HG02642 (cell line): Measurements from ENCODE around the gene LRIF1.
"Not testable (repeated sequence)": the region's sequence is repeated elsewhere in the genome, so short reads cannot be mapped to it uniquely, and the experiment has no call there.

Experiments used
- ATAC-seq: cut with Tn5 transposase; IDR thresholded peaks from one replicate; pipeline ENCODE4 v1.9.1; 2021; ENCODE audit warnings: mild to moderate bottlenecking; ENCODE audit not compliant: unreplicated experiment, poor library complexity

The LRIF1 gene

DNA sequence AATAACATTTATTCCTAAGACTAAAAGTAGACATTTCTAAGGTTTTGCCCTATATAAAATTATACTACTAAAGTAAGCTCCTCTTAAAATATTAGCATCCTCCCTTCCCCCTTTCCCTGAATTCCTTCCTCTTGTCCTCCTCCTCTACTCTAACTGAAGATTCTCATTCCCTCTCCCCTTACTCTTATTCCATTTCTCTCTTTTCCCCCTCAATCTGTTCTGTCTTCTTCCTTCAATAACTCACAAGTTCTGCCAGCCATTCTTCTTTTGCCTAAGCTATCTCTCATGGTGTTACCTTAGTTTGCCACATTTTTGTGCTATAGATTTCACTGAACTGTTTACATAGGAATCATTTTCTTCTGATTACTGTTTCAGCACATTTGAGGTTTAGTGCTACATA lies 10.7 kb downstream of the LRIF1 start:
- ATAC-seq: no peak

DNA sequence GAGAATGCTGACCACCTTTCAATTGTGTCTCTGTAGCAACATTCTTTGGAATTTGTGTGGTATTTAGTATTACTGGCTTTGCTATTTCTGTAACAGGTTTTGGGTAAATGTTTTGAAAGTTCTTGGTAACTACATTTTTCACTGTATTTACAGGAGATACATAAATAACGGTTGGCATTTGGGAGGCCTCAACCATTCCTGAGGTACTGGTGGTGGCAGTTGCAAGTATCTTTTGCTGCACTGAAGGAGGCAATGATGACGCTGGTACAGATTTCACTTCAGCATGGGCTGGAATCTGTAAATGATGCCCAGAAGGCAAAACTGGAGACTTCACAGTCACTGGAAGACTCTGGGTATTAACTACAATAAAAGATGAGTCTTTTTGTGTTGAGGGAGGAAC lies 11.7 kb downstream of the LRIF1 start:
- no peak for ATAC-seq

DNA sequence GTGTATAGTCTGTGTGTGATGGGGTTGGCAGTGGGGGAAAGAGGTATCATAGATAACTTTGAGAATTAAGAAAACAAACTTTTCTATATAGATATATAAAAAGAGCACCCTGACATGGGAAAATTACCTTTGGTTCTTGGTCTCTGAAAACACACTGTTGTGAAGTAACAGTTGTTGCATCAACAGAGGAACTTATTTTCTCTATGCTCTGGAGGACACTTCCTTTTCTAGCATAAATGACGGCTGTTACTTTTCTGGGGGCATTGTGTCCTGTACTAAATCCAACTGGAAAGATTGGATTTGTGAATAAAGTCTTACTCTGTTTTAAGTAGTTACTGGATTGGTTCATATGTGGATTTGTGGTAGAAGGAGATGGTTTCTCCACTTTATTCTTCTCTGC lies 12.6 kb downstream of the LRIF1 start:
- no peak for ATAC-seq

DNA sequence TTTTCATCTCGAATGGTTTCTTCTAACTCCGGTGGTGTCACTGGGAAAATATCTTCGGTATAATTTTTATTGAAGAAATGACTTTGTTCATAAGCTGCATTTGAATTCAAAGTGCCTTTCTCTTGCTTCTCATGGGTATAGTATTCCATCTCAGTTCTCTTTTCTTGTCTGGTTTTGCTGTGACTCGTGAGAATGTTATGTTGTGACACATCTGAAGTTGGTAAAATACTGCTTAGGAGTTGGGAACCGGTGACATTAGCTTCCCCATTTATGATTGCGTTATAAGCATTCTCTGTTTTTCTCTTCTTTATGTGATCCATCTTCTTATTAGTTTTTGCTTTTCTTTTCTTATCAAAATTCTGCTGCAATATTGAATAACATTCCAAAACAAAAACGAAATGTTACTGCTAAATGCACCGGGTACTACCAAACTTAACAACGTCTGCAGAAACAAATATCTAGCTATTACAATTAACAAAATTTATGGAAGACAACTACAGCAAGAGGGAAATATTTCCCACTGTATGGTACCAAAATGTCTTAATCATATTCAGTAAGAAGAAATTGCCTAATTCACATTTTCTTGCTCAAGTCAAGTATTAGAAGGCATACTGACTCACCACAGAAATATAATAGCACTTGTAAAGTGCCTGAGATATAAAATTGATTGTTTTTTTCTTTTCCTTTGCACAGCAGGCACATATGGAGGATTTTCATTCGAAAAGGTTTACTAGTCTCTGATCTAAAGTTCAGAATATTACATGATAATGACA lies 15.5 kb downstream of the LRIF1 start:
- no peak for ATAC-seq

DNA sequence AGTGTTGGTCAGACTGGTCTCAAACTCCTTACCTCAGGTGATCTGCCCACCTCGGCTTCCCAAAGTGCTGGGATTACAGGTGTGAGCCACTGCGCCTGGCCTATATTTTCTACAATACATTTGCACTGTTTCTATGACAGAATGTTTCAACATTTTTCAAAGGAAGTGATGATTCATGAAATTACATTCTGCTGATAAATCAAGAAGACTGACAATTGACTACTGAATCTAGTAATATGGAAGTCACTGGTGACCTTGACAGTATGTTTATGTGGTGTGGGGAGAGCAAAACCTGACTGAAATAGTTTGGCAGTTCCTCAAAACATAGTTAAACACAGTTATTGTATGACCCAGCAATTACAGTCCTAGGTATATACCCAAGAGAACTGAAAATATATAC lies 18.1 kb downstream of the LRIF1 start:
- ATAC-seq: no peak

DNA sequence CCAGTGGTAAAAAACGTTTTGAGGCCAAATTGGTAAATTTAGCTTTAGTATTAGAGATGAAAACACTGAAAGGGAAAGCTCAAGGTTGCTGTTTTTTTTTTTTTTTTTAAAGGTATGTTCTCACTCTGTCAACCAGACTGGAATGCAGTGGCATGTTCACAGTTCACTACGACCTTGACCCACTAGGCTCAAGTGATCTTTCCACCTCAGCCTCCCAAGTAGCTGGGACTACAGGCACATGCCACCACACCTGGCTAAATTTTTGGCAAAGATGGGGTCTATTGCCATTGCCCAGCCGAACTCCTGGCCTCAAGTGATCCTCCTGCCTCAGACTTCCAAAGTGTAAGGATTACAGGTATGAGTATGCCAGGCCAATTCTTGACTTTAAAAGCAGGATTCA lies 18.9 kb downstream of the LRIF1 start:
- ATAC-seq: no peak

DNA sequence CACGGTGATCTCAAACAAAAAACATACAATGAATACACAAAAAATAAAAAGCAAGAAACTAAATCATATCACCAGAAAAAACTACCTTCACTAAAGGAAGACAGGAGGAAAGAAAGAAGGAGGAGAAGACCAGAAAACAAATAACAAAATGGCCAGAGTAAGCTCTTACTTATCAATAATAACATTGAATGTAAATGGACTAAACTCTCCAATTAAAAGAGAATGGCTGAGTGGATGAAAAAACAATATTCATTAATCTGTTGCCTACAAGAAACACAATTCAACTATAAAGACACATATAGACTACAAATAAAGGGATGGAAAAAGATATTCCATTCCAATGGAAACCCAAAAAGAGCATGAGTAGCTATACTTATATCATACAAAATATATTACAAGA lies 27.2 kb downstream of the LRIF1 start:
- no peak for ATAC-seq

DNA sequence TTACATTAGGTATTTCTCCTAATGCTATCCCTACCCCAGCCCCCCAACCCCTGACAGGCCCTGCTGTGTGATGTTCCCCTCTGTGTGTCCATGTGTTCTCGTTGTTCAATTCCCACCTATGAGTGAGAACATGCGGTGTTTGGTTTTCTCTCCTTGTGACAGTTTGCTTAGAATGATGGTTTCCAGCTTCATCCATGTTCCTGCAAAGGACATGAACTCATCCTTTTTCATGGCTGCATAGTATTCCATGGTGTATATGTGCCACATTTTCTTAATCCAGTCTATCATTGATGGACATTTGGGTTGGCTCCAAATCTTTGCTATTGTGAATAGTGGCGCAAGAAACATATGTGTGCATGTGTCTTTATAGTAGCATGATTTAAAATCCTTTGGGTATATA lies 32.6 kb downstream of the LRIF1 start:
- ATAC-seq: not testable (repeated sequence)

DNA sequence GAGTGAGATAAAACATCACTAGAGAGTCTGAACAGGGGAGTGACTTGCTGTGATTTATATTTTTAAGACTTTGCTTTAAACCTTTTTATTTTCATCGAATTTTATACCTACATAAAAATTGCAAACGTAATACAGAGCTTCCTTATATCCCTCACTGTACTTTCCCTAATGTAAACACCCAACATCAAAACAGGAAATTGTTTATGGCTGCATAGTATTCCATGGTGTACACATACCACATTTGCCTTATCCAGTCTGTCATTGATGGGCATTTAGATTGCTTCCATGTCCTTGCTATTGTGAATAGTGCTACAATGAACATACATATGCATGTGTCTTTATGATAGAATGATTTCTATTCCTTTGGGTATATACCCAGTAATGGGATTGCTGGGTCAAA lies 34.8 kb downstream of the LRIF1 start:
- ATAC-seq: no peak

DNA sequence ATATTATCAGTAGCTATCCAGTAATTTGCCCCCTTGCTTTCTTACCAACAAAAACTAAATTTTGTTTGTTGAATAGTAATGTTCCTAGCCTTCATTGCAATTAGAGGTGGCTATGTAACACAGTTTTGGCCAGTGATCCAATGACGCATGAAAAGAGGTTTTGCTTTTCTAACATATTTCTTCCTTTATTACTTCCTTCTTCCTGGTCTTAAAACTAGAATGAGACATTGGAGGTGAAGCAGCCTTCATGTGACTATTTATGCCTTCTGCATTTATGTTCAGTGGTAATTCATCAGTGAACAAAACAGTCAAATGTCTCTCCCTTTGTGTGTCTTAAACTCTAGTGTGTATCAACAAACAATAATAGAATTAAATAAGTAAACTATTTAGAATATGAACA lies 35.5 kb downstream of the LRIF1 start:
- ATAC-seq: no peak

DNA sequence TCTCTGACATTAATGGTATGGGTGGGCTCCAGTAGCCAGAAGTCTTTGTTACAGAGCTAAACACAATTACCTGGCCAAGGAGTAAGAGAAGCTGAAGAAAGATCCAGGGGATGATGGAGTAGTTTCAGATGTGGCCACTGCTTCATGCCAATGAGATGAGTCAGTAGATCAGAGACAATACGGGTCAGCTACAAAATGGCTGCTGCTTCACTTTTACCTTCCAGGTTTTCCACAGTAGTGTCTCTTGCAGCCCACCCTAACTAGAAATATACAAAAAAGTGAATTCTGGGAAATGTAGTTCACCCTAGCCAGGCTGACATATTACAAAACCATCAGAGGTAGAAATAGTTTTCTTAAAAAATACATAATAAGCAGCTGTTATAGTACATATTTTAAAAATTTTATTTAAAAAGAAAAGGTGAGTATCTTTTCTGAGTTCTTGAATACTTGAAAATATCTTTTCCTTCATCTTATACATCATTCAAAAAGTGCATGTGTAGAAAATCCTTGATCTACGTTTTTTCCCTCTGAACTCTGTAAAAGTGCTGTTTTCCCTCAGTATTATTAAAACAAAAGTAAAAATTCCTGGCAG lies 36.1 kb downstream of the LRIF1 start:
- ATAC-seq: no peak

DNA sequence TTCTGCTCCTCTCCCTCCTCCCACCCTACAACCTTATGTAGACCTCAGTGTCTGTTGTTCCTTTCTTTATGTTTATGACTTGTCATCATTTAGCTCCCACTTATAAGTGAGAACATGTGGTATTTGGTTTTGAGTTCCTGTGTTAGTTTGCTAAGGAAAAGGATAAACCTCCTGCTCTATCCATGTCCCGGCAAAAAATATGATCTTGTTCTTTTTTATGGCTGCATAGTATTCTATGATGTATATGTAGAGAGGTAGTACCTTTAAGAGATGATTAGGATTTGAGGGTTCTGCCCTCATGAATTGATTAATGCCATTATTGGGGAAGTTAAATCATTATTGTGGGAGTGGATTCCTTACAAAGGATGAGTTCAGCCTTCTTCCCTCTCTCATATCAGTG lies 41.8 kb downstream of the LRIF1 start:
- no peak for ATAC-seq

DNA sequence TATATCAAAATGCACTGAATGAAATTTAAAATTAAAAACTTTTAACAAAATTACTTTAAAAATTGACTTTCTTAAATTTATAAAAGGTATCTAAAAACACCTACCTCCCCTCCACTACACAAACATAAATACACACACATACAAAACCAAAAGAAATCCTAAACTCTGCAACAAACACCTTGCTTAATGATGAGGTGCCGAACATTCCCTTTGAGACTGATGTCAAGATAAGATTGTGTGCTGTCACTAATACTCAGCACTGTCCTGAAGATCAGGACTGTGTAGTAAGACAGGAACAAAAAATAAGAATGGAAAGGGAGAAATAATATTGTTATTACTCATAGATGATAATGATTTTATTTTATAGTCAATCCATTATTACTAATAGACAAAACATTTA lies 45.7 kb downstream of the LRIF1 start:
- no peak for ATAC-seq

DNA sequence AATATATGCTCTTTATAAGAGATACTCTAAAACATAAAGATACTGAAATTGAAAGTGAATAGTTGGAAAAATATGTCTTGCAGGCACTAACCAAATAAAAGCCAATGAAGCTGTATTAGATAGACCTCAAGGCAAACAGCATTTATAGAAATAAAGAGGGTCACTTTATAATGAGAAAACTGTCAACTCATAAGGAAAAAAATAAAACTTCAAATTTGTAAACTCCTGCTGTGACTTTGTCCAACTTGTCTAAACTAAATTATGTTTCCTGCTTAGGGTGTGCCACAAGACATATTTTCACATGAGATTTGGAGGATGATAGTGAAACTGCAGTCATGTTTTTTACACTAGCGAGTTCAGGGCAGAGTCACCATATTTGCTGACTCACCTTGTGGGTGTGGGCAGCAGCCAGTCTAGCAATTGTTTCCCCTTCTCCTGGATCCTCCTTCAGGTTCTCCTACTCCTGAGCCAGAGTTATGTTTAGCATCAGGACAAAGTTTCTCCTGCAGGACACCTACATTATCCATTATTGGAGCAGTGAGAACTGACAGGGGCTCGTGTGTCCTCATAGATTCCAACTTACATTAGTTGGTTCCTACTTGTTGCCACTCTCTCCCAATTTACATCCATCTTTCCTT lies 46.9 kb downstream of the LRIF1 start:
- peak; percentile 53 for ATAC-seq

DNA sequence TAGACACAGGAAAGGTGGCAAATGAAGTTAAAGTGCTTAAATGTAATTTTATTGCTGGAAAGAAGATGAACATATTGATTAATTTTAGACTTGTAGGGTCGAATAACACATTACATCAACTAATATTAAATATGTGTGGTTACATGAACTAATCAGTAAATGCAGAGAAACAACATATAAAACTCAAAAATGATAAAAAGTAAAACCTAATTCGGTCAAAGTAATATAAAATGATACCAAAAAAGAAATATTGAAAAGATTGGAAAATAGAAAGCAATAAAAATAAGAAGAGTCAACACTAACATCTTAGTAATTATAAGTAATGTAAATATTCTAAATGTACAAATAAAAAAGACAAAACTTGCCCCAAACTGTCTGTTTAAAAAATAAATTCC lies 47.5 kb downstream of the LRIF1 start:
- ATAC-seq: no peak

DNA sequence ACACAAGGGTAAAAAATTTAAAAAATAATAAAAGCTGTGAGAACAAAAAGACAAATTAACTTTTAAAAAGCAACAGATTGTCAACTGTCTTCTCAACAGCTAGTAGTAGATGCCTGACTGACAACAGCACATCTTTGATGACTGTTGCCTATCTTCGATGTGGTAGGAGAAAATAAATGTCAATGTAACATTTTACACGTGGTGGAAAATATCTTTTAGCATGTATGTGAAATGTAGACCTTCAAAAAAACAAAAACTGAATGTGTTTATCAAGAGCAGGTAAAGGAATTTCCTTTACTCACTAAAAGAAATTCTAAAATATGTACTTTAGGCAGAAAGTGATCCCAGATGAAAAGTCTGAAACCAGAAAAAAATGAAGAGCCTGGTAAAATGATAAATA lies 47.9 kb downstream of the LRIF1 start:
- ATAC-seq: no peak

DNA sequence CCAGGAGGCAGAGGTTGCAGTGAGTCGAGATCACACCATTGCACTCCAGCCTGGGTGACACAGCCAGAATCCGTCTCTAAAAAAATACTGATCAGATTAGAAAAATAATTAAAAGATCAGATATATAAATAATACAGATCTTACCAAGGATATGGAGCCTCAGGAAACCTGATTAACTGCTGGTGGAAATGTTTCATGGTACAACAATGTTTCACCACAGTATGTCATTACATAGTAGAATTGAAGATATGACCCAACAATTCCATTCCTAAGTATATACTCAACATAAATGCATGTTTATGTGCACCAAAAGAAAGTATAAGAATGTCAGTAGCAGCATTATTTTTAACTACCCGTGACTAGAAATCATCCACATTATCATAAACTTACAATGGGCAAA lies 49.0 kb downstream of the LRIF1 start:
- ATAC-seq: no peak

DNA sequence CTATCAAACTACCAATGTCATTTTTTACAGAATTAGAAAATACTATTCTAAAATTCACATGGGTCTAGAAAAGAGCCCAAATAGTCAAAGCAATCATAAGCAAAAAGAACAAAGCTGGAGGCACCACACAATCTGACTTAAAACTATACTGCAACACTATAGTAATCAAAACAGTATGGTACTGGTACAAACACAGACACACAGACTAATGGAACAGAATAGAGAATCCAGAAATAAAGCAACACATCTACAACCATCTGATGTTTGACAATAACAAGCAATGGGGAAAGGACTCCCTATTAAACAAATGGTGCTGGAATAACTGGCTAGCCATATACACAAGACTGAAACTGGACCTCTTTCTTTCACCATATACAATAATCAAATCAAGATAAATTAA lies 50.9 kb downstream of the LRIF1 start:
- ATAC-seq: no peak

DNA sequence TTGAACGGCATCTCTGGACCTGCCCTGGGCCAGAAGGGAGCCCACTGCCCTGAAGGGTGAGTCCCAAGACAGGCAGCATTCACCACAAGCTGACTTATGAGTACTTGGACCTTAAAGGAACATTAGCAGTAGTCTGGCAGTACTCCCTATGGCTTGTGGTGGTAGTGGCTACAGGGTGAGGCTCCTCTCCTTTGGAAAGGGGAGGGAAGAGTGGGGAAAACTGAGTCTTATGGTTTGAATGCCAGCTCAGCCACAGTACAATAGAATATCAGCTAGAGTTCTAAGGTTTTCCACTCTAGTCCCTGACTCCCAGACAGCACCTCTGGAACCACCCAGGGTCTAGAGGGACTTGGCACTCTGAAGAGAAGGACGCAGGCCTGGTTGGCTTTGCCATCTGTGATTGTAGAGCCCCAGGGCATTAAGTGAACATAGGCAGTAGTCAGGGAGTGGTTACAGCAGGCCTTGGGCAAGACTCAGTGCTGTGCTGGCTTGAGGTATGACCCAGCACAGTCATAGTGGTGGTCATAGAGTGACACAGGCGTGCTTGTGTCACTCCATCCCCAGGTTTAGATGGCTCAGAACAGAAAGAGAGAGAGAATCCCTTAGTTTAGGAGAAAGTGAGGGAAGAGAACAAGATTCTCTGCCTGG lies 59.7 kb downstream of the LRIF1 start:
- ATAC-seq: no peak

DNA sequence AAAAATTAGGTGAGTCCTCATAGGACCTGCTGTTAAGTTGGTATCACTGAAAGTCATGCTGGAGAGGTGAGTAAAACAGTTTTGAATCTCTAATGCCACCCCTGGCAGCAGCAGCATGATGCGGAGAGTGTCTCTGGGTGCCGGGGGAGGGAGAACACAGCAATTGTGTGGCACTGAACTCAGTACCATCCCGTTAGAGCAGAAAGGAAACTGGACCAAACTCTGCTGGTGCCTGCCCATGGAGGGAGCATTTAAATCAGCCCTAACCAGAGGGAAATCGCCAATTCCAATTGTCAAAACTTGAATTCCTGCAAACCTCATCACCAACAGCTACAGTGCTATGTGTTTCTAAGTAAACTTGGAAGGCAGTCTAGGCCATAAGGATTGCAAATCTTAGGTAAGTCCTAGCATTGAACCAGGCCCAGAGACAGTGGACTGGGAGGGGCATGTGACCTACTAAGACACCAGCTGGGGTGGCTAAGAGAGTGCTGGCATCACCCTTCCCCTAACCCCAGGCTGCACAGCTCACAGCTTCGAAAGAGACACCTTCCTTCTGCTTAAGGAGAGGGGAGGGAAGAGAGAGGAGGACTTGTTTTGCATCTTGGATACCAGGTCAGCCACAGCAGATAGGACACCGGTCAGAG lies 60.8 kb downstream of the LRIF1 start:
- no peak for ATAC-seq

DNA sequence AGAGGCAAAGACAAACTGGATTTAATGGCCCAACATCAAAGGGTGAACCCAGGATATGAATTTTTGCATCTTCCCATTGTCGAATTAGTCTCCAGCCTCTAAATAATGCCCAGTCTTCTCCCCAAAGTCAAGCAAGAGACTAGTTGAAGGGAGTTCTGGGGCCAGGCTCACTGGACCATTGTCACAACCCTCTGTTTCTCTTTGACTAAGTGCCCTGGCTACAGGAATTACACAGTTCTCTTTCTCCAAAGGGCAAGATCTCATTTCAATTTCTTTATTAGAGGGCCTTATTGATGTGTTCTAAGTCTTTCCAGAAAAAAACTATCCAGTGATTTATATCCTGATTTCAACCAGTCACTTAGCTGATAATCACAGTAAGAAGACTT lies 64.3 kb downstream of the LRIF1 start:
- no peak for ATAC-seq
